IMR-90 (cell line): Measurements from ENCODE around the gene LPAR1. TPM values are rescaled to one million over a fixed set of nuclear protein-coding genes. Genes with fewer than 3 reads are reported as not detected.

Experiments used
- ATAC-seq: fragments of 200-7000 bp; cut with Tn5 transposase; 2 replicates; pipeline ENCODE4 v1.9.1; 2020; ENCODE audit warnings: low read depth, mild to moderate bottlenecking, moderate library complexity
- BruUV-seq: library from RNA; stranded (reverse); fragments of 400-500 nt; replicated peaks from 2 replicates; lab custom pipeline; 2021; lab: Mats Ljungman, UMichigan
- CTCF ChIA-PET: fragments of 300-600 bp; formaldehyde crosslinking; extraction: SDS; loops from one replicate; lab custom pipeline; 2021; ENCODE audit warnings: antibody characterized with exemption; lab: Yijun Ruan, JAX
- POLR2A ChIA-PET: fragments of 300-600 bp; sonication (Branson Sonifier 250); formaldehyde crosslinking; loops from one replicate; lab custom pipeline; 2022; ENCODE audit warnings: antibody characterized with exemption; ENCODE audit not compliant: unreplicated experiment; lab: Charles Lee
- DNase-seq: peaks from one replicate; pipeline ENCODE4 v3.0.0; 2013
- H2AFZ ChIP-seq: replicated peaks from 2 replicates; pipeline ENCODE3; 2013; ENCODE audit warnings: low read length, mild to moderate bottlenecking; ENCODE audit not compliant: poor library complexity
- H2AK5ac ChIP-seq: 2 replicates; pipeline ENCODE4 v1.6.1; 2013; ENCODE audit warnings: low read depth, low read length, inconsistent platforms
- H2AK9ac ChIP-seq: replicated peaks from 2 replicates; pipeline ENCODE3; 2013; ENCODE audit warnings: mild to moderate bottlenecking, low read depth, low read length, moderate library complexity; ENCODE audit not compliant: poor library complexity
- H2BK120ac ChIP-seq: 2 replicates; pipeline ENCODE4 v1.6.1; 2013; ENCODE audit warnings: low read depth, low read length, inconsistent platforms
- H2BK15ac ChIP-seq: 3 replicates; pipeline ENCODE4 v1.6.1; 2013; ENCODE audit warnings: low read depth, low read length, inconsistent platforms
- H2BK20ac ChIP-seq: 2 replicates; pipeline ENCODE4 v1.6.1; 2013; ENCODE audit warnings: low read depth, mild to moderate bottlenecking, inconsistent platforms, low read length, moderate library complexity
- H2BK5ac ChIP-seq: 2 replicates; pipeline ENCODE4 v1.6.1; 2013; ENCODE audit warnings: mild to moderate bottlenecking, low read depth, low read length, inconsistent platforms; ENCODE audit not compliant: poor library complexity, severe bottlenecking
- H3K14ac ChIP-seq: replicated peaks from 2 replicates; pipeline ENCODE4 v1.6.1; 2013; ENCODE audit warnings: low read depth, low read length, inconsistent platforms
- H3K18ac ChIP-seq: 2 replicates; pipeline ENCODE4 v1.6.1; 2013; ENCODE audit warnings: low read depth, low read length, control low read depth
- H3K23ac ChIP-seq: 2 replicates; pipeline ENCODE4 v1.6.1; 2013; ENCODE audit warnings: low read depth, low read length, inconsistent platforms
- H3K27ac ChIP-seq: 2 replicates; pipeline ENCODE4 v1.5.1; 2013; ENCODE audit warnings: mild to moderate bottlenecking, control low read depth, low read length; ENCODE audit not compliant: insufficient read depth
- H3K27me3 ChIP-seq: 2 replicates; pipeline ENCODE4 v1.6.1; 2013; ENCODE audit warnings: low read length; ENCODE audit not compliant: control insufficient read depth, insufficient read depth
- H3K36me3 ChIP-seq: 2 replicates; pipeline ENCODE4 v1.6.1; 2013; ENCODE audit warnings: low read length, mixed read lengths; ENCODE audit not compliant: control insufficient read depth, insufficient read depth
- H3K4ac ChIP-seq: 2 replicates; pipeline ENCODE4 v1.6.1; 2013; ENCODE audit warnings: low read depth, low read length, inconsistent platforms
- H3K4me1 ChIP-seq: 2 replicates; pipeline ENCODE4 v1.6.1; 2013; ENCODE audit warnings: low read length, mixed read lengths; ENCODE audit not compliant: control insufficient read depth, insufficient read depth
- H3K4me2 ChIP-seq: 2 replicates; pipeline ENCODE4 v1.6.1; 2013; ENCODE audit warnings: low read depth, mild to moderate bottlenecking, control low read depth, low read length, moderate library complexity
- H3K4me3 ChIP-seq: 2 replicates; pipeline ENCODE4 v1.5.1; 2013; ENCODE audit warnings: low read depth, mild to moderate bottlenecking, control low read depth, low read length, moderate library complexity; ENCODE audit not compliant: insufficient read depth
- H3K56ac ChIP-seq: 2 replicates; pipeline ENCODE4 v1.6.1; 2013; ENCODE audit warnings: low read length, inconsistent platforms; ENCODE audit not compliant: insufficient read depth; ENCODE audit errors: extremely low read depth
- H3K79me1 ChIP-seq, 2 experiments: 2 replicates each; pipeline ENCODE4 v1.6.1; 2013; ENCODE audit warnings: low read length in 2 of 2, inconsistent platforms in 1 of 2, low read depth in 1 of 2
- H3K9ac ChIP-seq: 2 replicates; pipeline ENCODE4 v1.6.1; 2013; ENCODE audit warnings: low read depth, low read length, control low read depth
- H3K9me1 ChIP-seq: 2 replicates; pipeline ENCODE4 v1.6.1; 2013; ENCODE audit warnings: low read length, inconsistent platforms; ENCODE audit not compliant: insufficient read depth
- H3K9me3 ChIP-seq: 2 replicates; pipeline ENCODE4 v1.6.1; 2013; ENCODE audit warnings: low read length; ENCODE audit not compliant: control insufficient read depth, insufficient read depth
- H4K20me1 ChIP-seq: 2 replicates; pipeline ENCODE4 v1.6.1; 2013; ENCODE audit warnings: low read length, inconsistent platforms; ENCODE audit not compliant: insufficient read depth
- H4K5ac ChIP-seq: 2 replicates; pipeline ENCODE4 v1.6.1; 2013; ENCODE audit warnings: mild to moderate bottlenecking, low read depth, low read length, control low read depth
- H4K8ac ChIP-seq, 2 experiments: 2 replicates each; pipeline ENCODE4 v1.6.1; 2013; ENCODE audit warnings: low read depth in 2 of 2, low read length in 2 of 2, control low read depth in 1 of 2, inconsistent platforms in 1 of 2
- H4K91ac ChIP-seq: 2 replicates; pipeline ENCODE4 v1.6.1; 2013; ENCODE audit warnings: low read depth, low read length, inconsistent platforms; ENCODE audit not compliant: insufficient read depth
- BHLHE40 ChIP-seq: fragments of 150-350 bp; IDR thresholded peaks from 2 replicates; pipeline ENCODE4 v1.6.1; 2016; ENCODE audit warnings: mild to moderate bottlenecking, low read depth, low read length
- CHD1 ChIP-seq: IDR thresholded peaks from 2 replicates; pipeline ENCODE4 v1.6.1; 2012; ENCODE audit warnings: low read depth, low read length, improper control_type of control experiment
- WGBS, 2 experiments: methylation state at CpG; one replicate each; pipeline versions ENCODE4 v1.1.5 to v1.1.7; 2013; ENCODE audit warnings: missing lambda C conversion rate in 2 of 2; ENCODE audit not compliant: insufficient read length in 1 of 2; ENCODE audit errors: extremely low coverage in 2 of 2; 5-methylcytosine and 5-hydroxymethylcytosine counted together
- dilution Hi-C: fragments of 300-500 bp; cut with HindIII; formaldehyde crosslinking; loops from one replicate; pipeline ENCODE4 v1.14.3; 2018; ENCODE audit warnings: low sequenced_read_pairs; ENCODE audit not compliant: unreplicated experiment
- in situ Hi-C: fragments of 300-500 bp; cut with MboI; formaldehyde crosslinking; loops from 3 replicates; pipeline ENCODE4 v1.14.3; 2019; ENCODE audit warnings: low sequenced_read_pairs, inconsistent platforms, mixed read lengths
- intact Hi-C: fragments of 100-400 bp; cut with micrococcal nuclease; formaldehyde crosslinking; loops from 2 replicates; pipeline ENCODE4 v1.10.0; 2022
- polyA plus RNA-seq, 3 experiments: library from polyadenylated mRNA; depleted of rRNA; stranded (reverse); fragments of >200 nt; gene quantifications; 2 replicates each; pipeline ENCODE4 v1.2.3, GENCODE V29; 2012; ENCODE audit warnings: low replicate concordance in 1 of 3
- total RNA-seq: library from RNA; depleted of rRNA; stranded (reverse); fragments of >200 nt; gene quantifications from 2 replicates; pipeline ENCODE4 v1.2.3, GENCODE V29; 2012

Gene LPAR1
- total and polyA plus RNA-seq, 2 of the 4 experiments (the other 2 are of a cell fraction): 171 to 315 TPM

DNA sequence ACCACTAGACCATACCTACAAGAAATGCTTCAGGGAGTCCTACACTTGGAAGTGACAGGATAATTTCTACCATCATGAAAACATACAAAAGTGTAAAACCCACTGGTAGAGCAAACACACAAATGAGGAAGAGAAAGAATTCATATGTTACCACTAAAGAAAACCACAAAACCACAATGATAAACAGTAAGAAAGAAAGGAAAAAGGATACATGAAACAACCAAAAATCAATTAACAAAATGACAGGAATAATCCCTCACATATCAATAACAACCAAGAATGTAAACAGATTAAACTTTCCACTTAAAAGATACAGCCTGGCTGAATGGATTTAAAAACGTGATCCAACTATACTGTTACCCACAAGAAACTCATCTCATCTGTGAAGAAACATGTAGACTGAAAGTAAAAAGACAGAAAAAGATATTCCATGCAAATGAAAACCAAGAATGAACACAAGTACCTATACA is 83.4 kb downstream of the LPAR1 start:
- POLR2A ChIA-PET: no interaction called here
- Histone ChIP-seq H3K9me1 (peaks cover 13% of the 10 kb centered on the region), H3K23ac (no peak overlapping the region), H2BK15ac (no peak overlapping the region), H3K4me1 (peaks cover 17% of the 10 kb centered on the region), H2BK120ac (no peak overlapping the region), H3K4ac (no peak overlapping the region), H3K27me3 (no peaks in the 10 kb centered on the region), H3K36me3 (peaks cover 19% of the 10 kb centered on the region), H3K4me2 (peak overlapping the region; percentile 1; the same call in 1 of the 2 replicates), H2AK5ac (no peak overlapping the region), H4K20me1 (peaks cover 53% of the 10 kb centered on the region), H2AFZ (no peak overlapping the region), H3K4me3 (no peak overlapping the region), H4K5ac (no peak overlapping the region), H3K27ac (no peak overlapping the region), H4K91ac (no peak overlapping the region), H3K56ac (no peak overlapping the region), H3K18ac (no peak overlapping the region), H4K8ac (no peak overlapping the region), H3K14ac (no peak overlapping the region), H3K9ac (no peak overlapping the region), H2BK20ac (no peak overlapping the region), H2BK5ac (no peak overlapping the region), H3K79me1 (peaks cover 12 to 44% of the 10 kb centered on the region in 2 experiments), H2AK9ac (no peak overlapping the region), H3K9me3 (no peaks in the 10 kb centered on the region)
- in situ Hi-C loops: no loop called here
- WGBS, 2 experiments: no CpG with 5 or more reads among the region's 1 CpG
- no TSS peak for BruUV-seq
- intact Hi-C loops: no loop called here
- CTCF ChIA-PET: interaction anchor here (0.6 kb wide), 1 partner anchor 35 kb away, joined by 3 read pairs; no protein-coding TSS in a partner anchor
- DNase-seq (peak; percentile 64), ATAC-seq (peak; percentile 21)
- TF ChIP-seq CHD1 (no peak), BHLHE40 (peak; percentile 79)
- dilution Hi-C loops: no loop called here
